Measurements from ENCODE around the gene VIPR1.

VIPR1 gene

GRCh38 chr3:42459151-42459550 lies 43.3 kb upstream of the VIPR1 start:
- Histone ChIP-seq H3K27ac (ENCODE audit: extremely low read depth, low read depth, low read length) (no peak overlapping the region), H3K36me3 (ENCODE audit: control insufficient read depth in 2 of 2, insufficient read depth in 1 of 2, low read length in 2 of 2) (no peaks in the 10 kb centered on the region), H3K4me1 (ENCODE audit: control insufficient read depth, insufficient read depth, low read length) (no peaks in the 10 kb centered on the region), H3K9me3 (ENCODE audit: control insufficient read depth, insufficient read depth, low read depth, low read length) (no peaks in the 10 kb centered on the region), H3K4me3 (ENCODE audit: low read depth, low read length) (no peak overlapping the region)
- CTCF ChIA-PET = no interaction called here
- POLR2A ChIA-PET = no interaction called here
- TF ChIP-seq SCRT2 (tag by site-specific recombination; IDR thresholded peaks at IDR 0.05) (no peak), ZBTB1 (tag by site-specific recombination; IDR thresholded peaks at IDR 0.05) (no peak), ZNF184 (tag by site-specific recombination; IDR thresholded peaks at IDR 0.05) (no peak), GLIS2 (tag by site-specific recombination; IDR thresholded peaks at IDR 0.05) (no peak), GFI1B (tag by site-specific recombination; IDR thresholded peaks at IDR 0.05) (no peak), ZNF654 (tag by site-specific recombination; IDR thresholded peaks at IDR 0.05; ENCODE audit: low read depth) (no peak), ZNF140 (tag by site-specific recombination; IDR thresholded peaks at IDR 0.05) (no peak), ZNF580 (tag by site-specific recombination; IDR thresholded peaks at IDR 0.05) (no peak), SCRT1 (tag by site-specific recombination; IDR thresholded peaks at IDR 0.05; ENCODE audit: borderline replicate concordance) (no peak), ZNF549 (tag by site-specific recombination; IDR thresholded peaks at IDR 0.05) (no peak)

GRCh38 chr3:42461762-42462161 lies 40.7 kb upstream of the VIPR1 start:
- Histone ChIP-seq H3K4me1 (ENCODE audit: control insufficient read depth, insufficient read depth, low read length) (no peaks in the 10 kb centered on the region), H3K36me3 (ENCODE audit: control insufficient read depth in 2 of 2, insufficient read depth in 1 of 2, low read length in 2 of 2) (no peaks in the 10 kb centered on the region), H3K27ac (ENCODE audit: extremely low read depth, low read depth, low read length) (no peak overlapping the region), H3K9me3 (ENCODE audit: control insufficient read depth, insufficient read depth, low read depth, low read length) (no peaks in the 10 kb centered on the region), H3K4me3 (ENCODE audit: low read depth, low read length) (no peak overlapping the region)
- no peak for TF ChIP-seq PRDM4 (tag by site-specific recombination; IDR thresholded peaks at IDR 0.05)
- CTCF ChIA-PET = no interaction called here
- POLR2A ChIA-PET = no interaction called here

- TF ChIP-seq ZNF571 (tag by site-specific recombination; IDR thresholded peaks at IDR 0.05) (no peak), ZNF148 (tag by site-specific recombination; IDR thresholded peaks at IDR 0.05; ENCODE audit: borderline replicate concordance) (no peak), ZNF670 (tag by site-specific recombination; IDR thresholded peaks at IDR 0.05; ENCODE audit: low read depth) (no peak)
- H3K4me3 ChIP-seq (ENCODE audit: low read depth, low read length) = no peak overlapping the region
- H3K36me3 ChIP-seq (ENCODE audit: control insufficient read depth in 2 of 2, insufficient read depth in 1 of 2, low read length in 2 of 2) = no peaks in the 10 kb centered on the region
- CTCF ChIA-PET = interaction anchor here (0.6 kb wide), 1 partner anchor 13 kb away, joined by 3 read pairs; no protein-coding TSS in a partner anchor
- POLR2A ChIA-PET = no interaction called here
- no peaks in the 10 kb centered on the region for H3K4me1 ChIP-seq (ENCODE audit: control insufficient read depth, insufficient read depth, low read length)
- H3K9me3 ChIP-seq (ENCODE audit: control insufficient read depth, insufficient read depth, low read depth, low read length) = no peaks in the 10 kb centered on the region
- no peak overlapping the region for H3K27ac ChIP-seq (ENCODE audit: extremely low read depth, low read depth, low read length)
Observed at GRCh38 chr3:42463093-42463492, 39.4 kb upstream of the VIPR1 start.

GRCh38 chr3:42468111-42468510 lies 34.3 kb upstream of the VIPR1 start:
- CTCF ChIA-PET = no interaction called here
- no peak for TF ChIP-seq ZNF335 (tag by site-specific recombination; conservative IDR thresholded peaks at IDR 0.05)
- TF ChIP-seq KLF10 (tag by site-specific recombination; IDR thresholded peaks at IDR 0.05) = no peak
- no peak for TF ChIP-seq ZNF433 (tag by site-specific recombination; IDR thresholded peaks at IDR 0.05; ENCODE audit: low read depth)
- no peak for TF ChIP-seq PRDM6 (tag by site-specific recombination; IDR thresholded peaks at IDR 0.05)
- no peak for TF ChIP-seq ZNF777 (tag by site-specific recombination; IDR thresholded peaks at IDR 0.05; ENCODE audit: borderline replicate concordance)
- no peak for TF ChIP-seq ZNF350 (tag by site-specific recombination; IDR thresholded peaks at IDR 0.05)
- no peak for TF ChIP-seq KLF17 (tag by site-specific recombination; IDR thresholded peaks at IDR 0.05)
- no peak for TF ChIP-seq ZSCAN16 (tag by site-specific recombination; IDR thresholded peaks at IDR 0.05)
- Histone ChIP-seq H3K4me3 (ENCODE audit: low read depth, low read length) (no peak overlapping the region), H3K27ac (ENCODE audit: extremely low read depth, low read depth, low read length) (no peak overlapping the region), H3K9me3 (ENCODE audit: control insufficient read depth, insufficient read depth, low read depth, low read length) (no peaks in the 10 kb centered on the region), H3K36me3 (ENCODE audit: control insufficient read depth in 2 of 2, insufficient read depth in 1 of 2, low read length in 2 of 2) (no peaks in the 10 kb centered on the region), H3K4me1 (ENCODE audit: control insufficient read depth, insufficient read depth, low read length) (no peaks in the 10 kb centered on the region)
- POLR2A ChIA-PET = no interaction called here
